Hepatocyte (in vitro differentiated cells): ENCODE measurements around the gene TTC9B. TPM values are rescaled to one million over a fixed set of nuclear protein-coding genes. Genes with fewer than 3 reads are reported as not detected.
A peak's percentile ranks its signal among the peaks of the same experiment; 100 is the strongest.

Experiments used
- DNase-seq: peaks from one replicate; pipeline ENCODE4 v3.0.0-alpha.2; 2016; ENCODE audit warnings: low spot score
- H2AFZ ChIP-seq: fragments of 200-600 bp; sonication (generic); 2 replicates; pipeline ENCODE4 v1.6.0; 2016; ENCODE audit warnings: antibody characterized with exemption, mild to moderate bottlenecking
- H3K27ac ChIP-seq: fragments of 200-600 bp; sonication (generic); 2 replicates; pipeline ENCODE4 v1.5.1; 2016; ENCODE audit warnings: mild to moderate bottlenecking
- H3K27me3 ChIP-seq: fragments of 200-600 bp; sonication (generic); 2 replicates; pipeline ENCODE4 v1.6.1; 2016
- H3K36me3 ChIP-seq: fragments of 200-600 bp; sonication (generic); replicated peaks from 2 replicates; pipeline ENCODE4 v1.5.1; 2016; ENCODE audit warnings: low read depth; ENCODE audit not compliant: insufficient read depth
- H3K4me1 ChIP-seq: fragments of 200-600 bp; sonication (generic); 2 replicates; pipeline ENCODE4 v1.5.1; 2016; ENCODE audit warnings: mild to moderate bottlenecking, moderate library complexity; ENCODE audit not compliant: insufficient read depth
- H3K4me2 ChIP-seq: fragments of 200-600 bp; sonication (generic); 2 replicates; pipeline ENCODE4 v1.6.0; 2016
- H3K4me3 ChIP-seq: fragments of 200-600 bp; sonication (generic); 2 replicates; pipeline ENCODE4 v1.5.1; 2016; ENCODE audit warnings: mild to moderate bottlenecking
- H3K79me2 ChIP-seq: fragments of 200-600 bp; sonication (generic); 2 replicates; pipeline ENCODE4 v1.6.0; 2017; ENCODE audit warnings: mild to moderate bottlenecking
- H3K9me2 ChIP-seq: fragments of 200-600 bp; sonication (generic); replicated peaks from 2 replicates; pipeline ENCODE4 v1.6.0; 2017; ENCODE audit warnings: mild to moderate bottlenecking; ENCODE audit not compliant: insufficient read depth
- H3K9me3 ChIP-seq: fragments of 200-600 bp; sonication (generic); 2 replicates; pipeline ENCODE4 v1.5.1; 2016; ENCODE audit warnings: low read depth, mild to moderate bottlenecking
- H4K20me1 ChIP-seq: fragments of 200-600 bp; sonication (generic); 2 replicates; pipeline ENCODE4 v1.6.0; 2016; ENCODE audit warnings: mild to moderate bottlenecking; ENCODE audit not compliant: insufficient read depth, poor library complexity, severe bottlenecking
- EZH2 ChIP-seq: fragments of 200-600 bp; sonication (generic); IDR thresholded peaks from 2 replicates; pipeline ENCODE4 v1.6.1; 2016; ENCODE audit warnings: antibody characterized with exemption, mild to moderate bottlenecking, borderline replicate concordance
- EZH2phosphoT487 ChIP-seq: fragments of 200-600 bp; sonication (generic); IDR thresholded peaks from one replicate; pipeline ENCODE4 v1.6.1; 2018; ENCODE audit warnings: antibody characterized with exemption, mild to moderate bottlenecking, low read depth, moderate library complexity; ENCODE audit not compliant: unreplicated experiment, severe bottlenecking
- WGBS: methylation state at CpG from one replicate; pipeline ENCODE4 v1.1.6; 2016; ENCODE audit warnings: low lambda C conversion rate; ENCODE audit errors: missing lambda C conversion rate; 5-methylcytosine and 5-hydroxymethylcytosine counted together
- polyA plus RNA-seq: library from polyadenylated mRNA; unstranded; fragments of >200 nt; fragmentation: Nextera tagmentation; extraction: Ambion mirVana; gene quantifications from 2 replicates; pipeline ENCODE4 v1.2.1, GENCODE V29; 2016
- total RNA-seq: library from RNA; depleted of rRNA; stranded (reverse); fragments of >200 nt; gene quantifications from 2 replicates; pipeline ENCODE4 v1.2.3, GENCODE V29; 2014
- TF ChIP-seq, protein P1 (sequence below): fragments of 200-600 bp; sonication (generic); IDR thresholded peaks from 2 replicates; pipeline ENCODE4 v1.5.1; 2016; ENCODE audit warnings: antibody characterized with exemption, mild to moderate bottlenecking; ENCODE audit not compliant: poor library complexity

TTC9B gene
- total and polyA plus RNA-seq, 2 experiments from 2014 or later = 0.21 TPM; not detected in 1

DNA sequence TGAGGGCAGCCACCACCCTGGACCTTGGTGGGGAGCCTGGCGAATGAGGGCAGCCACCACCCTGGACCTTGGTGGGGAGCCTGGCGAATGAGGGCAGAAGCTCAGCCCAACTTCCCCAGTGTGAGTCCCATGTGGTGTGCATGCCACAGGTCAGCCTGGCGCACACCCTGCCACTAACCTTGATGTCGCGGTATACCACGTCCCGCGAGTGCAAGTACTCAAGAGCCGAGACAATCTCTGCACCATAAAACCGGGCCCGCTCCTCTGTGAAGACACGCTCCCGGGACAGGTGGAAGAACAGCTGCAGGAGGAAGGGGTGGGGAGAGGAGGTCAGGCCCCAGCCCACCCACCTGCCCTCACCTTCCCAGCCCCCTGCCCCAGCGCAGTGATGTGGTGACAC lies 19.6 kb upstream of the TTC9B start:
- TF ChIP-seq EZH2 = no peak
- no peaks in the 10 kb centered on the region for H3K27me3 ChIP-seq
- H3K4me1 ChIP-seq = no peaks in the 10 kb centered on the region
- WGBS = 98% methylated on average over 13 of the region's 14 CpGs
- no peaks in the 10 kb centered on the region for H3K9me2 ChIP-seq
- no peaks in the 10 kb centered on the region for H3K36me3 ChIP-seq
- no peak overlapping the region for H2AFZ ChIP-seq
- no peaks in the 10 kb centered on the region for H3K79me2 ChIP-seq
- DNase-seq = no peak
- H3K4me3 ChIP-seq = no peak overlapping the region
- no peak overlapping the region for H3K4me2 ChIP-seq
- H4K20me1 ChIP-seq = no peaks in the 10 kb centered on the region
- no peak overlapping the region for H3K27ac ChIP-seq
- H3K9me3 ChIP-seq = no peaks in the 10 kb centered on the region

DNA sequence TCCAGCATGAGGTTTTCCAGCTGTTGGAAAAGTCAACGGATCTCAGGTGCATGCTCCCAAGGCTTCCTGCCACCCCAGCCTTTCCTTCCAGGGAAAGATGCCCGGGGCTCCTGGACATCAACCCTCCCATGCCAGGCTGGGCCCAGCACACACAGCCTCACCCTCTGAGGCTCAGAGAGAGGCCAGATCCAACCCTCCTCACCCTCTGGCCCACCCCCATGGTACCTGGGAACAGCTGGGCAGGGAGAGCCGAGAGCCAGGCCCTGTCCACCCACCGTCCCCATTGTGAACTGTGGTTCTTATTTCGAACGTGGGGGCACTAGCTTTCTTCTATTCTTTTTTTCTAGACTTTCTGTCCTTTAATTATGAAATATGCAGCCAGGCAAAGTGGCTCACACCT lies 18.2 kb upstream of the TTC9B start:
- Histone ChIP-seq H2AFZ (no peak overlapping the region), H3K36me3 (no peaks in the 10 kb centered on the region), H3K79me2 (no peaks in the 10 kb centered on the region), H3K4me3 (no peak overlapping the region), H3K9me3 (no peaks in the 10 kb centered on the region), H3K27me3 (no peaks in the 10 kb centered on the region), H4K20me1 (no peaks in the 10 kb centered on the region), H3K4me2 (no peak overlapping the region), H3K9me2 (no peaks in the 10 kb centered on the region), H3K4me1 (peaks cover 10% of the 10 kb centered on the region), H3K27ac (no peak overlapping the region)
- DNase-seq = no peak
- TF ChIP-seq EZH2 (no peak), EZH2phosphoT487 (no peak)
- TF ChIP-seq, protein P1, sequence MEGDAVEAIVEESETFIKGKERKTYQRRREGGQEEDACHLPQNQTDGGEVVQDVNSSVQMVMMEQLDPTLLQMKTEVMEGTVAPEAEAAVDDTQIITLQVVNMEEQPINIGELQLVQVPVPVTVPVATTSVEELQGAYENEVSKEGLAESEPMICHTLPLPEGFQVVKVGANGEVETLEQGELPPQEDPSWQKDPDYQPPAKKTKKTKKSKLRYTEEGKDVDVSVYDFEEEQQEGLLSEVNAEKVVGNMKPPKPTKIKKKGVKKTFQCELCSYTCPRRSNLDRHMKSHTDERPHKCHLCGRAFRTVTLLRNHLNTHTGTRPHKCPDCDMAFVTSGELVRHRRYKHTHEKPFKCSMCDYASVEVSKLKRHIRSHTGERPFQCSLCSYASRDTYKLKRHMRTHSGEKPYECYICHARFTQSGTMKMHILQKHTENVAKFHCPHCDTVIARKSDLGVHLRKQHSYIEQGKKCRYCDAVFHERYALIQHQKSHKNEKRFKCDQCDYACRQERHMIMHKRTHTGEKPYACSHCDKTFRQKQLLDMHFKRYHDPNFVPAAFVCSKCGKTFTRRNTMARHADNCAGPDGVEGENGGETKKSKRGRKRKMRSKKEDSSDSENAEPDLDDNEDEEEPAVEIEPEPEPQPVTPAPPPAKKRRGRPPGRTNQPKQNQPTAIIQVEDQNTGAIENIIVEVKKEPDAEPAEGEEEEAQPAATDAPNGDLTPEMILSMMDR = no peak
- 98% methylated on average over 6 of the region's 6 CpGs for WGBS

DNA sequence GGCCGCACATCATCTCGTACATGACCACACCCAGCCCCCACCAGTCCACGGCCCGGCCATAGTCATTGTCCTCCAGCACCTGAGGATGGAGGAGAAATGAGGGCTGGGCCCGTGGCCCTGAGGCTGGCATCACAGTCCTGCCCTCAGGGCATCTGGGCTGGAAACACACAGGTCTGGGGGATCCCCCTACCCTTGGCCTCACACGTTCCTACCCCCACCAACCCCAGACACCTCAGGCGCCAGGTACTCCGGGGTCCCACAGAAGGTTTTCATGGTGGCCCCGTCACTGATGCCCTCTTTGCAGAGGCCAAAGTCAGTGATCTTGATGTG lies 17.8 kb upstream of the TTC9B start:
- WGBS = 97% methylated on average over 9 of the region's 9 CpGs
- no peak for DNase-seq
- Histone ChIP-seq H2AFZ (no peak overlapping the region), H3K9me2 (no peaks in the 10 kb centered on the region), H3K79me2 (no peaks in the 10 kb centered on the region), H3K4me1 (peaks cover 10% of the 10 kb centered on the region), H3K36me3 (no peaks in the 10 kb centered on the region), H3K4me2 (no peak overlapping the region), H3K4me3 (no peak overlapping the region), H4K20me1 (no peaks in the 10 kb centered on the region), H3K27ac (no peak overlapping the region), H3K9me3 (no peaks in the 10 kb centered on the region), H3K27me3 (no peaks in the 10 kb centered on the region)
- TF ChIP-seq EZH2 (no peak), EZH2phosphoT487 (no peak)
- TF ChIP-seq, protein P1 = no peak

DNA sequence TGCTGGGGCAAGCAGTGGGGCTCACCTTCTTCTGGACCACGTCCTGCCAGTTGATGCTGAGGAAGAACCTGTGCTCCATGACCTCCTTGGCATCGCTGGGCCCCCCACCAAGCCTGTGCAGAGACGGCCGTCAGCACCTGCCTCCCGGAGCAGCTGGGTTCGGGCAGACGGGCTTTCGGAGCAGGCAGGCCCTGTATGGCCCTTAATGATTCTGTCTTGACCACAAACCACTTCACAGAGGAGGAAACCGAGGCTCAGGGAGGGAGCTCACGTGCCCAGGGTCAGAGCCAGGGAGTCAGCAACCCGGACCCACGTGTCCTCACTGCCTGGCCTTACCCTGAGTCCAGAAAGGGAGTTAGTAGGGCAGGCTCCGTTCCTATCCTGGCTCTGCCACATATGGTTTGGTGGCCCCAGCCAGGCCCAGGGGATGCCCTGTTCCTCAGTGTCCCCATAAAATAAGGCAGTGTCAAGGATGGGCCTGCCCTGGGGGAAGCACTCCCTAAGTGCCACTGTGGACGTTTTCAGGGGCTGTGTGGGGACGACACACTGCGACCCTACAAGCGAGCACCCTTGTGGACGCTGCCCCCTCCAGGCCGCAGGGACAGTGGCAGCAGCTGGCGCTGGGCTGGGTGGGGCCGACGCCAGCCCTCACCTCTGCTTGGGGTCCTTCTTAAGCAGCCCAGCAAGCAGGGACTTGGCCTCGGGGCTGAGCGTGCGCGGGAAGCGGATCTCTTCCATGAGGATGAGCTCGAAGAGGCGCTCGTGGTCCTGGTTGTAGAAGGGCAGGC lies 17.2 kb upstream of the TTC9B start:
- H3K4me2 ChIP-seq = no peak overlapping the region
- no peak overlapping the region for H3K4me3 ChIP-seq
- no peaks in the 10 kb centered on the region for H4K20me1 ChIP-seq
- no peak for TF ChIP-seq EZH2phosphoT487
- no peak for TF ChIP-seq EZH2
- TF ChIP-seq, protein P1 = peak; percentile 3
- H2AFZ ChIP-seq = no peak overlapping the region
- 94% methylated on average over 30 of the region's 30 CpGs for WGBS
- H3K27ac ChIP-seq = no peak overlapping the region
- H3K9me2 ChIP-seq = no peaks in the 10 kb centered on the region
- no peaks in the 10 kb centered on the region for H3K36me3 ChIP-seq
- H3K9me3 ChIP-seq = no peaks in the 10 kb centered on the region
- peaks cover 10% of the 10 kb centered on the region for H3K4me1 ChIP-seq
- no peak for DNase-seq
- no peaks in the 10 kb centered on the region for H3K27me3 ChIP-seq
- H3K79me2 ChIP-seq = no peaks in the 10 kb centered on the region
